ENCODE measurements around the gene MFAP4. TPM values are rescaled to one million over a fixed set of nuclear protein-coding genes. Genes with fewer than 3 reads are reported as not detected.
A peak's percentile ranks its signal among the peaks of the same experiment; 100 is the strongest.

Gene MFAP4
- total RNA-seq, 1 experiment from 2014 or later = 1.5 TPM

- Mint-ChIP-seq H3K36me3 (ENCODE audit: insufficient read depth in 1 of 3, low read depth in 3 of 3) (peaks cover 37 to 63% (median 60%) of the 10 kb centered on the region in 3 experiments), H3K4me1 (peaks cover 17 to 37% of the 10 kb centered on the region in 2 experiments), H3K9me3 (no peaks in the 10 kb centered on the region), H3K4me3 (peak overlapping the region; percentile 18 to 24; a peak in 2 of 5 replicates), H3K27ac (no peak overlapping the region), H3K27me3 (ENCODE audit: low read depth) (no peaks in the 10 kb centered on the region)
- Histone ChIP-seq H3K56ac (ENCODE audit: insufficient read length, low read depth, low read length) (no peak overlapping the region), H2BK120ac (ENCODE audit: low read depth, low read length, poor library complexity, severe bottlenecking) (no peak overlapping the region), H3K23ac (ENCODE audit: insufficient read length, low read depth, low read length) (no peak overlapping the region), H4K91ac (ENCODE audit: insufficient read length, low read depth, low read length) (no peak overlapping the region), H3T11ph (ENCODE audit: low read length) (no peak overlapping the region), H2BK12ac (ENCODE audit: insufficient read length, low read depth, low read length) (no peak overlapping the region), H3K9me3 (ENCODE audit: control insufficient read depth, low read depth, low read length) (no peaks in the 10 kb centered on the region), H3K14ac (ENCODE audit: insufficient read depth, low read length) (no peak overlapping the region), H3K4me1 (ENCODE audit: insufficient read depth, low read length) (no peaks in the 10 kb centered on the region), H3K27me3 (ENCODE audit: insufficient read depth, low read length) (no peaks in the 10 kb centered on the region), H3K23me2 (ENCODE audit: insufficient read length, low read depth, low read length, poor library complexity, severe bottlenecking) (peaks cover 7% of the 10 kb centered on the region), H3K9ac (ENCODE audit: extremely low read depth, insufficient read length, low read length) (no peak overlapping the region), H3K27ac (ENCODE audit: insufficient read length, low read depth, low read length) (no peak overlapping the region), H2BK15ac (ENCODE audit: low read depth, low read length) (no peak overlapping the region), H3K4ac (ENCODE audit: low read depth, low read length) (no peak overlapping the region), H3K79me2 (ENCODE audit: insufficient read depth, low read length) (peaks cover 4% of the 10 kb centered on the region; the same call in 1 of the 2 replicates), H2AFZ (ENCODE audit: low read length) (no peak overlapping the region), H4K20me1 (ENCODE audit: control insufficient read depth, insufficient read depth, insufficient read length) (no peaks in the 10 kb centered on the region), H4K8ac (replicated peaks; ENCODE audit: insufficient read length, low read depth, low read length) (no peak overlapping the region), H2AK5ac (ENCODE audit: insufficient read length, low read length) (no peak overlapping the region), H3K79me1 (ENCODE audit: insufficient read depth, low read depth, low read length, poor library complexity, severe bottlenecking) (peaks cover 6% of the 10 kb centered on the region), H2BK5ac (ENCODE audit: insufficient read length, low read length) (no peak overlapping the region), H4K5ac (ENCODE audit: insufficient read length, low read depth, low read length) (no peak overlapping the region), H3K18ac (ENCODE audit: insufficient read length, low read depth, low read length) (no peak overlapping the region), H3K4me2 (ENCODE audit: insufficient read depth, insufficient read length, low read length) (no peak overlapping the region), H2BK20ac (ENCODE audit: low read depth, low read length, poor library complexity, severe bottlenecking) (no peak overlapping the region)
- WGBS (ENCODE audit: extremely low coverage, insufficient read length, low lambda C conversion rate) = no CpG with 5 or more reads among the region's 29 CpGs
- no peak for DNase-seq
- TF ChIP-seq, protein P1, sequence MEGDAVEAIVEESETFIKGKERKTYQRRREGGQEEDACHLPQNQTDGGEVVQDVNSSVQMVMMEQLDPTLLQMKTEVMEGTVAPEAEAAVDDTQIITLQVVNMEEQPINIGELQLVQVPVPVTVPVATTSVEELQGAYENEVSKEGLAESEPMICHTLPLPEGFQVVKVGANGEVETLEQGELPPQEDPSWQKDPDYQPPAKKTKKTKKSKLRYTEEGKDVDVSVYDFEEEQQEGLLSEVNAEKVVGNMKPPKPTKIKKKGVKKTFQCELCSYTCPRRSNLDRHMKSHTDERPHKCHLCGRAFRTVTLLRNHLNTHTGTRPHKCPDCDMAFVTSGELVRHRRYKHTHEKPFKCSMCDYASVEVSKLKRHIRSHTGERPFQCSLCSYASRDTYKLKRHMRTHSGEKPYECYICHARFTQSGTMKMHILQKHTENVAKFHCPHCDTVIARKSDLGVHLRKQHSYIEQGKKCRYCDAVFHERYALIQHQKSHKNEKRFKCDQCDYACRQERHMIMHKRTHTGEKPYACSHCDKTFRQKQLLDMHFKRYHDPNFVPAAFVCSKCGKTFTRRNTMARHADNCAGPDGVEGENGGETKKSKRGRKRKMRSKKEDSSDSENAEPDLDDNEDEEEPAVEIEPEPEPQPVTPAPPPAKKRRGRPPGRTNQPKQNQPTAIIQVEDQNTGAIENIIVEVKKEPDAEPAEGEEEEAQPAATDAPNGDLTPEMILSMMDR (conservative IDR thresholded peaks at IDR 0.05) = no peak
Observed at GRCh38 chr17:19380481-19381301, 6.3 kb downstream of the MFAP4 start.

Measured in H9 (cell line).